SU-DHL-6 (cell line): ENCODE results near the gene MEIOC.

Source experiments
- CTCF ChIP-seq: fragments of 200-600 bp; sonication (generic); IDR thresholded peaks from one replicate; pipeline ENCODE4 v1.5.1; 2017; ENCODE audit warnings: antibody characterized with exemption, mild to moderate bottlenecking, low read length, moderate library complexity; ENCODE audit not compliant: insufficient read depth, poor library complexity, severe bottlenecking
- EZH2phosphoT487 ChIP-seq: fragments of 200-600 bp; sonication (generic), shearing (Covaris generic); conservative IDR thresholded peaks from 2 replicates; pipeline ENCODE4 v1.6.1; 2018; ENCODE audit warnings: mild to moderate bottlenecking, antibody characterized with exemption, low read length, moderate library complexity, mixed read lengths

GRCh38 chr17:44633998-44634397 is 22.3 kb upstream of the MEIOC start:
- TF ChIP-seq CTCF: no peak
- TF ChIP-seq EZH2phosphoT487: no peak
